Measurements from ENCODE around the gene INTS1.

GRCh38 chr7:1526271-1526754 is 22.1 kb upstream of the INTS1 start:
- TF ChIP-seq CTCF (IDR thresholded peaks at IDR 0.05; ENCODE audit: low read length) (no peak), EZH2 (IDR thresholded peaks at IDR 0.05; ENCODE audit: borderline replicate concordance, low read length) (no peak)

All from OCI-LY1 (cell line).